GM19328 (cell line): Measurements from ENCODE around the gene TUBA8.
A peak's percentile ranks its signal among the peaks of the same experiment; 100 is the strongest.

Experiments
- ATAC-seq: cut with Tn5 transposase; IDR thresholded peaks from one replicate; pipeline ENCODE4 v1.9.1; 2021; ENCODE audit warnings: mild to moderate bottlenecking, moderate library complexity; ENCODE audit not compliant: unreplicated experiment

TUBA8 gene

GRCh38 chr22:18077087-18077638 is 33.4 kb upstream of the TUBA8 start:
- no peak for ATAC-seq

DNA sequence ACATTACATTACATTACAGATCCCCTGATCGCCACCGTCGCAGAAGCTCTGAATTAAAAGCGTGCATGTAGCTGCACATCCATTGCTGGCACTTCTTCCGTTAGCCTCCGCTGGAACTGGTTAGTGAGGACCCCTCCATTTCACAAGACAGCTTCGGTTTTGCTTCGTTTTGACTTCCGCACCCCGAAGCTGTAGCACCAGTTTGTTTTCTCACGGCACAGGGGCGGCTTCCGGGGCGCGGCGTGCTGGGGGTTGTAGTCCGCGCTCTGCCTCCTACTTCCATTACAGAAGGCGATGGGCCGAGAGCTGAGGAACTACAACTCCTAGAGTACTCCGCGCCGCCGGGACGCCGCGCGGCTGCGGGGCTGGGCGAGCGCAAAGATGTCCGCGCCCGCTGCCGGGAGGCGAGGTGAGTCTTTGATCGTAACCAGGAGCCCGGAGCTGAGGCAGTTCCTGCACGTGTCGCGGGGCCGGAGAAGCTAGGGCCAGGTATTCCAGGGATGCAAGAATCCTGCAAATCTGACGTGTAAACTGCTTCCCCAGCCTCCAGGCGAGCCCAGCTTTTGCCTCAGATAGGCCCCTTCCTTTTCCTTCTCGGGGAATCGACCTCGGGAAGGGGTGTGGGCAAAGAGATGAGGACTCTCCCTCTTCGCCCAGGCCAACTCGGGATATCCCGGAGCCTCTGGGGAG is 32.8 kb upstream of the TUBA8 start, which contains the start of gene PEX26:
PEX26 (plus strand) TSS at position 352 of the 690 bp plus-strand sequence. CDS start 387 bp downstream, outside the sequence.
- peak; percentile 97 for ATAC-seq

DNA sequence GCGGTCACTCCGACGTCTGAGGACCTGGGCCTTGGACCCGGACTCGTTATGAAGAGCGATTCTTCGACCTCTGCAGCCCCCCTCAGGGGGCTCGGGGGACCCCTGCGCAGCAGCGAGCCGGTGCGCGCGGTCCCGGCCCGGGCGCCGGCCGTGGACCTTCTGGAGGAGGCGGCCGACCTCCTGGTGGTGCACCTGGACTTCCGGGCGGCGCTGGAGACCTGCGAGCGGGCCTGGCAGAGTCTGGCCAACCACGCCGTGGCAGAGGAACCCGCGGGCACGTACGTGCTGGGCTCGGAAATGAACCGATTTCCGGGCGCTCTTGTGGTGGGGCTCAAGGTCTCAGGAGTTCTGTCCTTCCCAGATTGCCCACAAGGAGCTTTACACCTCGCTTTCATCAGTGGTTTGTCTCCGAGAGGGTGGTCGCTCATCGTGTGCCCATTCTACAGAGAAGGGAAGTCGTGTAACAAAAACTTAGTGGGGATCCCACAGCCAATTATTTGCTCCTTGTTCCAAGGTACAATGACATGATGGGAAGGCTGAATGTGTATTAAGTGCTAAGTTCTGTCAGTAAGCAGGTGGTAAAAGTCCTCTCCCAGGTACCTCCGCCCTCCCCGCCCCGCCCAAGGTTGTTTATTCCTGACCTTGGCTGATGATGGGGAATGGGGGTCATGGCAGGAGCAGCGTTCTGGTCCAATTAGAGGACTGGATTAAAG is 32.1 kb upstream of the TUBA8 start:
- ATAC-seq: no peak

DNA sequence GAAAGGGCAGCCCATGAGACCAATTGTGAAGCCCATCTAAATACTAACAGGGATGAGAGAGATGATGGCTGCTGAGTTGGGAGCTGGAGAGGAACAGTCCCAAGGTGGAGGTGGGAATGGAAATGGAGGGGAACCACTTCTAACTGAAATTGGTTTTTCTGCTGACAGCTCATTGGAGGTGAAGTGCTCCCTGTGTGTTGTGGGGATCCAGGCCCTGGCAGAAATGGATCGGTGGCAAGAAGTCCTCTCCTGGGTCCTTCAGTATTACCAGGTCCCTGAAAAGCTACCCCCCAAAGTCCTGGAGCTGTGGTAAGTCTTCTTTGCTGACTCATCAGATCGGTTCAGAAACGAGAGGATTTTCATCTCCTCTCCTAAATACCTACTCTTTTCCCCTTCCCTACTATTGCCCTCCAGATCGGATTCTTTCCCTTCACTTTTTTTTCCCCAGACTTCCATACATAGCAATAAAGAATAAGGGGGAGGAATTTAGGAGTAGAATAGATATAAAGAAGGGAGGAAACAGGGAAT is 30.8 kb upstream of the TUBA8 start:
- ATAC-seq: no peak

GRCh38 chr22:18081416-18081815 is 29.2 kb upstream of the TUBA8 start:
- no peak for ATAC-seq

DNA sequence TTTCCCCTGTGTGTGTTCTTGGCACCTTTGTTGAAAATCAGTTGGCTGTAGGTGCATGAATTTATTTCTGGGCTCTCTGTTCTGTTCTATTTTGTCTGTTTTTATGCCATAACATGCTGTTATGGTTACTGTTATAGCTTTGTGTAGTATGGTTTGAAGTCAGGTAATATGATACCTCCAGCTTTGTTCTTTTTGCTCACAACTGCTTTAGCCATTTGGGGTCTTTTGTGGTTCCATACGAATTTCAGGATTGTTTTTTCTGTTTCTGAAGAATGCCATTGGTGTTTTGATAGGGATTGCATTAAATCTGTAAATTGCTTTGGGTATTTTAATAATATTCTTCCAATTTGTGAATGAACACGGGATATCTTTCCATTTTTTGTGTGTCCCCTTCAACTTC is 28.1 kb upstream of the TUBA8 start:
- no peak for ATAC-seq

- no peak for ATAC-seq
Observed at GRCh38 chr22:18083406-18083805, 27.2 kb upstream of the TUBA8 start.

DNA sequence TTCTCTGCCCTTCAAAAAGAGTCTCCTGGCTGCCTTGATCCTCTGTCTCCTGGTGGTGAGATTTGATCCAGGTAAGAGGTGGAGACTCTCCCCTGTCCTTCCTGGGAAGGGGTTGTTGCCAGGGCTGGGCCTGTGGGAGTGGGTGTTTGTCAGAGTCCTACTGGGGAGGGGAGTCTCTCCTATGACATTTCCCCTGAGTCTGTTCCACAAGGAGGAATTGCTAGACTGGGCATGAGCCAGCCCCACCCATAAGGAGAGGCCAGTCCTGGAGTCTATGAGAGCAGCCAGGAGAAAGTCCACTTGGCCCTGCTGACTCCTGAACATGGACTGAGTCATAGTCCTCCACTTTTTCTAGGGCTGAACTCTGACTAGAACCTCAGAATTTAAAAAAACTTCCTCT is 25.4 kb upstream of the TUBA8 start:
- ATAC-seq: no peak

- ATAC-seq: no peak
Observed at GRCh38 chr22:18087350-18087855, 23.2 kb upstream of the TUBA8 start.

- ATAC-seq: no peak
Observed at GRCh38 chr22:18088825-18089568, 21.6 kb upstream of the TUBA8 start.

GRCh38 chr22:18090286-18090685 is 20.3 kb upstream of the TUBA8 start:
- ATAC-seq: no peak

DNA sequence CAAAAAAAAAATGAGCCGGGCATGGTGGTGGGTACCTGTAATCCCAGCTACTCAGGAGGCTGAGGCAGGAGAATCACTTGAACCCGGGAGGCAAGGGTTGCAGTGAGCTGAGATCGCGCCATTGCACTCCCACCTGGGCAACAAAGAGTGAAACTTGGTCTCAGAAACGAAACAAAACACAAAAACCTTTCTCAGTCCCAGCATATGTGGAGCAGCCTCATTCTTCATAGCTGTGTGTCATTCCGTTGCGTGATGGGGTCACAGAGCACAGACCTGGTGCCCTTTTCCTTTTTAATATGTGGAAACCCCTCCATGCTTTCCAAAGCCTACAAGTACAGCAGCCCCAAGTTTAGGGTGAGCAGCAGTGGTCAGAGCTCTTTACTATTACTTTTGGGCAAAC is 19.1 kb upstream of the TUBA8 start:
- ATAC-seq: no peak

GRCh38 chr22:18091916-18092526 is 18.6 kb upstream of the TUBA8 start:
- no peak for ATAC-seq

DNA sequence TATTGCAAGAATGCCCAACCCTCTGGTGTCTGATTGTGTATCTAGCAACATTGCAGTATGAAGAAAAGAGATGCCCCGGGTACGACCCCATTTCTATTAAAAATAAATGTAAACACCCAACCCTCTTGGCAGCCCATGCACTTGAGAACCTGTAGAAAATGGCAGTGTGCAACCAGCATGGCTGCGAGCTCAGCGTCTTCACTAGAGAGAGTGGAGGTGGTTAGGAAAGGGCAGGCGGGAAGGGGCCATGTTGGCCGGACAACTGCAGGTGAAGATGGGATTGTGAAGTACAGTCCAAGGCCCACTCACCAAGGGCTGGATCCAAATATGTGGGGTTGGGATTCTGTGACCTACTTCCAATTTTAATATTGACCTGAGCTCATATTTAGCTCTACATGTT is 16.9 kb upstream of the TUBA8 start:
- ATAC-seq: no peak

DNA sequence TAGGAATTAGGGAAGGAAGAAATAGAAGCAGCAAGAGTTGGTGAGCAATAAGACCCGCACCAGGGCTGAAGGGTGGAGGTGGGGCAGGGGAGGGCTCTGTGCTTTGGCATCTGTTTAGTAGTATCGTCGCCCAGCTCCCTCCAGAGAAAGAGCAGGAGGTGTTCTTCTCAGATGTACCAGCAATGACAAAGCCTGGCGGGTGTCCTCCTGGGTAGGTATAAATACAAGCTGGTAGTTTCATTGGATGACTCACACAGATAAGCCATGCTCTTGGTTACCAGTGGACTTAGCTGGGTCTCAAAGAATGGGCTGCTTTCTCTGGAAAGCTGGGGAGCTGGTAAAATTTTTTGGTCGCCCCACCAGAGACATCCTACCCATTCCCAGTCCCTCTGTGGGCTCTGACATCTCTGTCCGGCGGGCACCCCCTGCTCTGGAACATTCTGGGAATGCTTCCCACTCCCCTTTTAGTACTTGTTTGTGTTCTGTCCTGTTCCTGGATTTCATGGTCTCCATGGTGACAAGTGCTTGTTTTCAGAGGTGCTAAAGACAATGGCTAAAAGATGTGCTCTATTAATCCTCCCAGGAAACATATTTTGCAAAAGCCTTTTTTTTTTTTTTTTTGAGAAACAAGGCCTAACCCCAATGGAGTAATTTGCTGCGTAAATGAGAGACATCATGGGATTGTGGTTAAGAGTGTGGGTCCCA is 15.4 kb upstream of the TUBA8 start:
- ATAC-seq: no peak

DNA sequence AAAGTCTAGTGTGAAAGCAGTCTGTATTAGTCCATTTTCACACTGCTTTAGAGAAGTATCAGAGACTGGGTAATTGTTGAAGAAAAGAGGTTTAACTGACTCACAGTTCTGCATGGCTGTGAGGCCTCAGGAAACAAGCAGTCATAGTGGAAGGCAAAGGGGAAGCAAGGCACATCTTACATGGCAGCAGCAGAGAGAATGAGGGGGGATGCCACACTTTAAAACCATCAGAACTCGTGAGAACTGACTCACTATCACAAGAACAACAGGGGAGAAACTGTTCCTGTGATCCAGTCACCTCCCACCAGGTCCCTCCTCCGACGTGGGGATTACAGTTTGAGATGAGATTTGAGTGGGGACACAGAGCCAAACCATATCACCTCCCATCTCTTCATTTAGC is 13.8 kb upstream of the TUBA8 start:
- no peak for ATAC-seq

DNA sequence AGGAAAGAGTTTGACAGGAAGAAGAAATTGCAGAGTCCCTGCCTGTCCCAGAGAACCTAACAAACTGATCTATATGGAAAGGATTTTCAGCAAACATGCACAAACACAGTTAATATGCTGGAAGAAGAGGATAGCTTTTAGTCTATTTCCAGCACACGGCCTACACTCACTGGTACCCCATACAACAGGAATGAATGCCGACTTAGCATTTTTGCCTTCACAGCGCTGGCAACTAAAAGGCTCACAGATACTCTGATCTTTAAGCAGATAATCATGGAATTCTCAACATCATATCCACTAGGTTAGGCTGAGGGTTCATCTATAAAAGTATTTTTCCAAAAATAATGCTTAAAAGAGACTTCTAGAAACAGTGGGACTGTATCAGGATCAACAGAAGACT is 9.8 kb upstream of the TUBA8 start:
- no peak for ATAC-seq

GRCh38 chr22:18101536-18101935 is 9.1 kb upstream of the TUBA8 start:
- ATAC-seq: no peak

- no peak for ATAC-seq
Observed at GRCh38 chr22:18103527-18104269, 6.9 kb upstream of the TUBA8 start.
